Measurements from ENCODE around the gene MAP4K5.
"Not testable (repeated sequence)": the region's sequence is repeated elsewhere in the genome, so short reads cannot be mapped to it uniquely, and the experiment has no call there.

The MAP4K5 gene

DNA sequence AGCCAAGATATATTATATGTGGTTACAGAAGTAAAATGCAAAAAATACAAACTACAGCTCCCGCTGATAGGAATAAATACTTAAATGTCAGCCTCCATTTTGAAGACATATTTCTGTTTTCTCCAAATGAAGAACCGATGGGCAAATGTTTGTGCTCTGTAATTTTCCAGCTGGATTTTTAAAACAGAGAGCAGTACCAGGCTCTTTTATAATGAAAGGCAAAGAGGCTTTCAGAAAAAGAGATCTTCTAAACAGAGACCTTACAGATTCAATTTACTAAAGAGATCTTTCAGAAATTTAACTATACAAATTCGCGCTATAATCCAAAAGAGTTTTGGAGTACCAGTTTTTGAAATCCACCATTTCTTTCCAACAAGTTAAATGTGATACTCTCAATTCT is 19.9 kb downstream of the MAP4K5 start:
- Histone ChIP-seq H3K4me3 (ENCODE audit: low read length) (no peak overlapping the region), H3K36me3 (ENCODE audit: insufficient read depth, low read length) (peaks cover 5% of the 10 kb centered on the region), H3K9me3 (replicated peaks; ENCODE audit: low read length) (no peaks in the 10 kb centered on the region), H3K4me1 (ENCODE audit: control insufficient read depth, insufficient read depth, low read length) (no peaks in the 10 kb centered on the region), H3K9ac (ENCODE audit: low read depth, low read length) (no peak overlapping the region), H3K4me2 (ENCODE audit: low read length) (no peak overlapping the region), H3K27me3 (ENCODE audit: control insufficient read depth, insufficient read depth, low read length) (no peaks in the 10 kb centered on the region)

DNA sequence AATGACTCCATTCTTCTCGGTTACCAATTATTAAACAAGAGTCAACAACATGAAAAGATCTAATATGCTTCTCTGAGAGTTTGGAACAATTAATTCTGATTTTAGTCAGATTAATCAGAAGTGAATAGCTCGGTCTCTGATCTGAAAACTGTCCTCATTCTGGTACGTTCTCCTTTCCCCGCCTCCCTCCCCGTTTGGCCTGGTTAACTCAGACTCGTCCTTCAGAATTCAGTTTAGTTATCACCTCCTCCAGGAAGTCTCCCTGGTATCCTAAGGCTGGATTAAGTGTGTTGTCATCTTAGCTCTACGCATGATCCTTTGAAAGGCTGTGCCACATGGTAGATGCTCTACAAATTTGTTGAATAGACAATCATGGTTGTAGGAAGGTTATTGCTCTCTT is 22.2 kb downstream of the MAP4K5 start:
- Histone ChIP-seq H3K27me3 (ENCODE audit: control insufficient read depth, insufficient read depth, low read length) (no peaks in the 10 kb centered on the region), H3K9ac (ENCODE audit: low read depth, low read length) (no peak overlapping the region), H3K4me1 (ENCODE audit: control insufficient read depth, insufficient read depth, low read length) (no peaks in the 10 kb centered on the region)

DNA sequence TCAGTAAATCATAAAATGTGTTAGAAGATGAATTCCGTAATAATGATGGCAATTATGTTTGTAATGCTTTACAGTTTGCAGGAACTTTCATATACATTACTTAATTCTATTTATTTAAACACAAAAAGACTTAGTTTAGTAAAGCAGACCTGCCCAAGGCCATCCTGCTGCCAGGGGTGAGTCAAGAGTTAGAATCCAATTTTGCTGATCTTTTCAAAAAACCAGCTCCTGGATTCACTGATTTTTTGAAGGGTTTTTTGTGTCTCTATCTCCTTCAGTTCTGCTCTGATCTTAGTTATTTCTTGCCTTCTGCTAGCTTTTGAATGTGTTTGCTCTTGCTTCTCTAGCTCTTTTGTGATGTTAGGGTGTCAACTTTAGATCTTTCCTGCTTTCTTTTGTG is 25.3 kb downstream of the MAP4K5 start:
- not testable (repeated sequence) for H3K27me3 ChIP-seq (ENCODE audit: control insufficient read depth, insufficient read depth, low read length); H3K4me1 ChIP-seq (ENCODE audit: control insufficient read depth, insufficient read depth, low read length); H3K4me2 ChIP-seq (ENCODE audit: low read length); H3K9ac ChIP-seq (ENCODE audit: low read depth, low read length); H3K4me3 ChIP-seq (ENCODE audit: low read length); H3K9me3 ChIP-seq (replicated peaks; ENCODE audit: low read length); H3K36me3 ChIP-seq (ENCODE audit: insufficient read depth, low read length)

More for the DNA sequence above, 22.2 kb downstream of the MAP4K5 start:
- H3K4me3 ChIP-seq (ENCODE audit: low read length): no peak overlapping the region
- peaks cover 5% of the 10 kb centered on the region for H3K36me3 ChIP-seq (ENCODE audit: insufficient read depth, low read length)
- no peak overlapping the region for H3K4me2 ChIP-seq (ENCODE audit: low read length)
- no peaks in the 10 kb centered on the region for H3K9me3 ChIP-seq (replicated peaks; ENCODE audit: low read length)

DNA sequence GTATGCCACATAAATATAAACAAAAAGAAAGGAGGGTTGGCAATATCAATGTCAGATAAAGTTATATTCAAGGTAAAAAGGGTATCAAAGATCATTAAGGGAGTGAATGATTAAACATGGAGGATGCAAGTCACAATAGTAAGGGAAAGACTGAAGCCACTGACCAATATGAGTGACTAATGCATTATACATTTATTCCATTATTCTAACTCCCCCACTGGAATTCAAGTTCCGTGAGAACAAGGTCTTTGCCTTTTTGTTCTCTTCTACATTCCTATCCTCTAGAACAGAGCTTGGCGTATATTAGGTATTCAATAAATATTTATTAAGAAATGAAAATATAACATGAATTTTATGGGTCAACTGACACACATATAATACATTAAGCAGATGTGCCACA is 30.7 kb downstream of the MAP4K5 start:
- Histone ChIP-seq H3K4me3 (ENCODE audit: low read length) (peak overlapping the region; percentile 47), H3K27me3 (ENCODE audit: control insufficient read depth, insufficient read depth, low read length) (no peaks in the 10 kb centered on the region), H3K4me1 (ENCODE audit: control insufficient read depth, insufficient read depth, low read length) (peaks cover 16% of the 10 kb centered on the region), H3K9me3 (replicated peaks; ENCODE audit: low read length) (no peaks in the 10 kb centered on the region), H3K9ac (ENCODE audit: low read depth, low read length) (peak overlapping the region; percentile 63), H3K4me2 (ENCODE audit: low read length) (peak overlapping the region; percentile 30), H3K36me3 (ENCODE audit: insufficient read depth, low read length) (peaks cover 18% of the 10 kb centered on the region)

DNA sequence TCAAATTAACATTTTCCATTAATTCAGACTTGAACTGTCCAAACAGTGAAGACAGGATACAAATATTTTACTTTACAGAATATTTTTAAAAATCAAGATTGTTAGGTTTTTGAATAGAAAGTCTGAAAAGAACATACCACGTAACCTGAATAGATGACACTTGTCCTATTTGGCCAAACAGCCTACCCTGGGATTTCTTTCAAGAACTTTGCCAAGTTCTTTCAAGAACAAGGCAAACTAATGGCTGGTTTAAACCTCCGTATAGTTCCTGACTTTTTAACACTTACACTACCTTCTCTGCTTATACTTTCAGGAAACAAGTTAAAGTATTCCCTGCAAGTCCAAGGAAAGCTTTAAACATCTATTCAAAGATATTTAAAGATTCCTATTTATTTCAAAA is 35.0 kb downstream of the MAP4K5 start:
- peaks cover 17% of the 10 kb centered on the region for H3K36me3 ChIP-seq (ENCODE audit: insufficient read depth, low read length)
- H3K4me1 ChIP-seq (ENCODE audit: control insufficient read depth, insufficient read depth, low read length): peaks cover 15% of the 10 kb centered on the region
- H3K9me3 ChIP-seq (replicated peaks; ENCODE audit: low read length): no peaks in the 10 kb centered on the region
- no peak overlapping the region for H3K9ac ChIP-seq (ENCODE audit: low read depth, low read length)
- H3K27me3 ChIP-seq (ENCODE audit: control insufficient read depth, insufficient read depth, low read length): no peaks in the 10 kb centered on the region
- H3K4me3 ChIP-seq (ENCODE audit: low read length): no peak overlapping the region
- H3K4me2 ChIP-seq (ENCODE audit: low read length): no peak overlapping the region

DNA sequence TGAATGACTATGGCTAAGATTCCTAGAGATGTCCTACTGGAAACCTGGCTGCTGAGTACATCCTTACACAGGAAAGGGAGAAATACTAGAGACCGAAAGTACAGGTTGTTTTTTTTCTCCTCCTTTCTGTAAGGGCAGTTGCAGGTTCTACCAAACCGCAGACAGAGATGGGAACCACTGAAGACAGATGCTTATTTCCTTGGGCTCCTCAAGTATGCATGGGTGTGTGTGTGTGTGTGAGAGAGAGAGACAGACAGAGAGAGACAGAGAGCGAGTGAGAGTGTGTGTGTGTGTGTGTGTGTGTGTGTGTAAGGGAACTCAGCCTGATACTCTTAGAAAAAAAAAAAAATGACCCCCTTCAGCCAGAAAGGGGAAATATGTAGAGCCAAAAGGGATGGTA is 42.5 kb downstream of the MAP4K5 start:
- Histone ChIP-seq H3K9me3 (replicated peaks; ENCODE audit: low read length) (no peaks in the 10 kb centered on the region), H3K36me3 (ENCODE audit: insufficient read depth, low read length) (peaks cover 15% of the 10 kb centered on the region), H3K4me2 (ENCODE audit: low read length) (no peak overlapping the region), H3K27me3 (ENCODE audit: control insufficient read depth, insufficient read depth, low read length) (no peaks in the 10 kb centered on the region), H3K4me1 (ENCODE audit: control insufficient read depth, insufficient read depth, low read length) (no peaks in the 10 kb centered on the region), H3K9ac (ENCODE audit: low read depth, low read length) (no peak overlapping the region), H3K4me3 (ENCODE audit: low read length) (no peak overlapping the region)

DNA sequence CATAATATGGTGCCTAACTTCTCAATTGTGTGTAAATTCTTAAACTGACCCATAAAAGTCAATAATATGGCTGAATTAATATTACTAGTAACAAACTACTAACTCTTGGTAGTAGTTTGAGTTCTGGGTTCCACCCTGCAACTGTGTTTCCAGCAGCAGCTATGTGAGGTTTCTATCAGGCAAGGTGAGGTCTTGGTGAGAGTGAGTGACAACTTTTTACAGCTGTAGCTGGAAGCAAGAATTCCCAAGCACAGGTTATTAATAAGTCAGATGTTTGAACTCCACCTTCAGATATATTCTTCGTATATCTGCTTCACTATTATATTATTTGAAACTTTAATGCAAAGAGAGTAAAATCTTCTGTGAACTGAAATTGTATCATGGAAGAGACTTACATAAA is 43.8 kb downstream of the MAP4K5 start:
- Histone ChIP-seq H3K9ac (ENCODE audit: low read depth, low read length) (no peak overlapping the region), H3K27me3 (ENCODE audit: control insufficient read depth, insufficient read depth, low read length) (no peaks in the 10 kb centered on the region), H3K4me1 (ENCODE audit: control insufficient read depth, insufficient read depth, low read length) (no peaks in the 10 kb centered on the region), H3K4me3 (ENCODE audit: low read length) (no peak overlapping the region), H3K9me3 (replicated peaks; ENCODE audit: low read length) (no peaks in the 10 kb centered on the region), H3K36me3 (ENCODE audit: insufficient read depth, low read length) (peaks cover 13% of the 10 kb centered on the region), H3K4me2 (ENCODE audit: low read length) (no peak overlapping the region)

DNA sequence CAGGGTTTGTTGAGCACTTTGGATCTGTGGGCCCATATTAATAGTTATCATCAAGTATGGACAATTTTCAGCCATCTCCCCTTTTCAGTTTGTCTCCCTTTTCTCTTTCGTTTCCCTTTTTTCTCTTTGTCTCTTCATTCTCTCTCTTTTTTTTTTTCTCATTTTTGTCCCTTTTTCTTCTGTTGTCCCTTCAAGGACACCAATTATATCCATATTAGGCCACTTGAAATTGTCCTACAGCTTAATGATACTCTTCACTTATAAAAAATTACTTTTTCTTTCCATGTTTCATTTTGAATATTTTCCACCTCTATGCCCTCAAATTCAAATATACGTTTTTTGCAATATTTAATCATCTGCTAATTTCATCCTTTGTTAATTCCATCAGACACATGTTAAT is 53.3 kb downstream of the MAP4K5 start:
- H3K4me3 ChIP-seq (ENCODE audit: low read length): no peak overlapping the region
- no peak overlapping the region for H3K4me2 ChIP-seq (ENCODE audit: low read length)
- H3K9me3 ChIP-seq (replicated peaks; ENCODE audit: low read length): no peaks in the 10 kb centered on the region
- no peaks in the 10 kb centered on the region for H3K27me3 ChIP-seq (ENCODE audit: control insufficient read depth, insufficient read depth, low read length)
- peaks cover 48% of the 10 kb centered on the region for H3K36me3 ChIP-seq (ENCODE audit: insufficient read depth, low read length)
- peaks cover 5% of the 10 kb centered on the region for H3K4me1 ChIP-seq (ENCODE audit: control insufficient read depth, insufficient read depth, low read length)
- no peak overlapping the region for H3K9ac ChIP-seq (ENCODE audit: low read depth, low read length)

DNA sequence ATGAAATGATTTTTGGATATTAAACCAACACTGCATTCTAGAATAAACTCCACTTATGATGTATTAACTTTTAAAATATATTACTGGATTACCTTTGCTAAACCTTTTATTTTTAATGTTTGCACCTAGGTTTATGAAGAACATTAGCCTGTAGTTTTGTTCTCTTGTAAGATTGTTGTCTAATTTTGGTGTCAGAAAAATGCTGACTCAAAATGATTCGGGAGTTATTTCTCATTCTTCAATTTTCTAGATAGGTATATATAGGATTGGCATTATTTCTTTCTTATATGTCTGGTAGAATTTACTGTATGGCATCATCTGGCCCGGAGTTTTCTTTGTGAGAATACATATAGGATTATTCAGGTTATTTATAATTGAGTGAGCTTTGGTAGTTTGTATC is 54.6 kb downstream of the MAP4K5 start:
- Histone ChIP-seq H3K9ac (ENCODE audit: low read depth, low read length) (no peak overlapping the region), H3K4me3 (ENCODE audit: low read length) (no peak overlapping the region), H3K4me2 (ENCODE audit: low read length) (no peak overlapping the region), H3K27me3 (ENCODE audit: control insufficient read depth, insufficient read depth, low read length) (no peaks in the 10 kb centered on the region), H3K36me3 (ENCODE audit: insufficient read depth, low read length) (peaks cover 61% of the 10 kb centered on the region), H3K9me3 (replicated peaks; ENCODE audit: low read length) (peaks cover 6% of the 10 kb centered on the region), H3K4me1 (ENCODE audit: control insufficient read depth, insufficient read depth, low read length) (peaks cover 5% of the 10 kb centered on the region)

DNA sequence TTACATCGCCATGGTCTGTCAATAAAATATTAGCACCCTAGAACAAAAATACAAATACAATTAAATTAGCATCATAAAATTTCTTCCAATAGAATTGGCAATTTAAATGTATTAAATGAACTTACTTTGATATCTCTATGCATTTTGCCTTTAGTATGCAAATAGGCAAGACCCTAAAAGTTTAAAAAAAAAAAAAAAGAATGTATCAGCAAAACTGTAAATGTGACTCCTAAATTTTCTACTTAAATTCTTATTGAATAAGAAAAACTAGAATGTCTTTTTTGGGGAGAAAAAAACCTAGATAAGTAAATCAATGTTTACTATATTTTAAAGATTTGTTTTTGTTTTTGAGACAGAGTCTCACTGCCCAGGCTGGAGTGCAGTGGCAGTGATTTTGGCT is 56.2 kb downstream of the MAP4K5 start:
- Histone ChIP-seq H3K9ac (ENCODE audit: low read depth, low read length) (no peak overlapping the region), H3K4me2 (ENCODE audit: low read length) (no peak overlapping the region), H3K4me3 (ENCODE audit: low read length) (no peak overlapping the region), H3K4me1 (ENCODE audit: control insufficient read depth, insufficient read depth, low read length) (peaks cover 5% of the 10 kb centered on the region), H3K36me3 (ENCODE audit: insufficient read depth, low read length) (peaks cover 64% of the 10 kb centered on the region), H3K27me3 (ENCODE audit: control insufficient read depth, insufficient read depth, low read length) (no peaks in the 10 kb centered on the region), H3K9me3 (replicated peaks; ENCODE audit: low read length) (peaks cover 21% of the 10 kb centered on the region)

DNA sequence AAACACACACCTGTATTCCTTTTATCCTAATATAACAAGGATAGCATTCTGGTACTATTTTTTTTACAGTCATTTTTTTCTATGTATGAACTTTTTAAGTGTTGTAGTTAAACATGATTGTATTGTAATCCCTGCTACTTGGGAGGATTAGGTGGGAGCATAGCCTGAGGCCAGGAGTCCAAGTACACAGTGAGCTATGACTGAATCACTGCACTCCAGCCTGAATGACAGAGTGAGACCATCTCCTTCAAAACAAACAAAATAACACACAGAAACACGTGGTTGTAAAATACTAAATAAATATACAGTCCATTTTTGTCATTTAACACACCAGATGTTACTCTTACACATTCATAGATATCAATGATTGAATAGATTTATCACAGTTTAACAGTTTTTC is 56.9 kb downstream of the MAP4K5 start:
- peaks cover 28% of the 10 kb centered on the region for H3K9me3 ChIP-seq (replicated peaks; ENCODE audit: low read length)
- no peak overlapping the region for H3K4me3 ChIP-seq (ENCODE audit: low read length)
- peaks cover 5% of the 10 kb centered on the region for H3K4me1 ChIP-seq (ENCODE audit: control insufficient read depth, insufficient read depth, low read length)
- no peaks in the 10 kb centered on the region for H3K27me3 ChIP-seq (ENCODE audit: control insufficient read depth, insufficient read depth, low read length)
- H3K36me3 ChIP-seq (ENCODE audit: insufficient read depth, low read length): peaks cover 66% of the 10 kb centered on the region
- no peak overlapping the region for H3K9ac ChIP-seq (ENCODE audit: low read depth, low read length)
- H3K4me2 ChIP-seq (ENCODE audit: low read length): no peak overlapping the region

DNA sequence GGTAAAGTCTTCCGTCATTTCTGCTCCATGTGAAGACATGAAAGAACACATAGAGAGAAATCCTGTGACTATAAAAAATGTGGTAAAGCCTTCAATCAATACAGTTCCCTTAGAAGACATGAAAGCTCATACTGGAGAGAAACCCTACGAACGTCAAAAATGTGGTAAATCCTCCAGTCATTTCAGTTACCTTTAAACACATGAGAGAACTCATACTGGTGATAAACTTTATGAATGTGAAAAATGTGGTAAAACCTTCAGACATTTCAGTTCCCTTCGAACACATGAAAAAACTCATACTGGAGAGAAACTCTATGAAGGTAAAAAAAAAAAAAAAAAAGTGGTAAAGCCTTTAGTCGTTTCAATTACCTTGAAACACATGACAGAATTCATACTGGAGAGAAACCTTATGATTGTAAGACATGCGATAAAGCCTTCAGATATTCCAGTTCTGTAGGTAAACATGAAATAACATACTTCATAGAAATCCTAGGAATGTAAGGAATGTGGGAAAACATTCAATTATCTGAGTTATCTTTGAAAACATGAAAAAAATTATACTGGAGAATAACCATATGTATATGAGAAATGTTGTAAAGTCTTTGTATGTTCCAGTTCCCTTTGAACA is 60.4 kb downstream of the MAP4K5 start:
- Histone ChIP-seq H3K36me3 (ENCODE audit: insufficient read depth, low read length) (peaks cover 82% of the 10 kb centered on the region), H3K4me2 (ENCODE audit: low read length) (no peak overlapping the region), H3K27me3 (ENCODE audit: control insufficient read depth, insufficient read depth, low read length) (no peaks in the 10 kb centered on the region), H3K9ac (ENCODE audit: low read depth, low read length) (no peak overlapping the region), H3K9me3 (replicated peaks; ENCODE audit: low read length) (peaks cover 31% of the 10 kb centered on the region), H3K4me1 (ENCODE audit: control insufficient read depth, insufficient read depth, low read length) (peaks cover 5% of the 10 kb centered on the region), H3K4me3 (ENCODE audit: low read length) (no peak overlapping the region)

All from skeletal muscle satellite cell (primary cell).